Testis (tissue), 2 donors: ENCODE data around the gene PXMP2.

Source experiments
- POLR2A ChIP-seq: fragments of 450-650 bp; IDR thresholded peaks from one replicate; pipeline ENCODE4 v1.6.1; 2017; ENCODE audit warnings: antibody characterized with exemption, mild to moderate bottlenecking, moderate library complexity
- TF ChIP-seq, protein P1 (sequence below), 3 experiments: fragments of 450-650 bp in 2 of 3; fragments of 200-600 bp in 1 of 3; sonication (generic) in 1 of 3; IDR thresholded peaks; one replicate each; pipeline ENCODE4 v1.5.1; 2016 to 2019; ENCODE audit warnings: antibody characterized with exemption in 3 of 3, mild to moderate bottlenecking in 2 of 3, moderate library complexity in 1 of 3

DNA sequence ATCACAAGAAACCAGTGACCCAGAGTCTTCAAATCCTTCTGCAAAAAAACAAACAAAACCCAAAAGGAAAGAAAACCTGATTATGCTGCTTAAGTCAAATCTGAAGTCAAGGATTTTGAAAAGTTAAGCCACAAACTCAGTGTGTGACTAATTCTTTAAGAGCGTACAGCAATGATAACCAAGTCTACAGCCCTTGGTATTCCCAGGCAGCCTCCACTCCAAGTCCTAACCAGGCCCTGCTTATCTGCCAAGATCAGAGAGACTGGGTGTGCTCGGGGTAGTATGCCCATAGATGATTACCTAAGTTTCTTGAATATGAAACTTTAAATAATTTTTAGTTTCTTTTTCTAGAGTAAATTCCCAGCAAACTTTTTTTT, 36.4 kb downstream of the PXMP2 start:
- TF ChIP-seq, protein P1, sequence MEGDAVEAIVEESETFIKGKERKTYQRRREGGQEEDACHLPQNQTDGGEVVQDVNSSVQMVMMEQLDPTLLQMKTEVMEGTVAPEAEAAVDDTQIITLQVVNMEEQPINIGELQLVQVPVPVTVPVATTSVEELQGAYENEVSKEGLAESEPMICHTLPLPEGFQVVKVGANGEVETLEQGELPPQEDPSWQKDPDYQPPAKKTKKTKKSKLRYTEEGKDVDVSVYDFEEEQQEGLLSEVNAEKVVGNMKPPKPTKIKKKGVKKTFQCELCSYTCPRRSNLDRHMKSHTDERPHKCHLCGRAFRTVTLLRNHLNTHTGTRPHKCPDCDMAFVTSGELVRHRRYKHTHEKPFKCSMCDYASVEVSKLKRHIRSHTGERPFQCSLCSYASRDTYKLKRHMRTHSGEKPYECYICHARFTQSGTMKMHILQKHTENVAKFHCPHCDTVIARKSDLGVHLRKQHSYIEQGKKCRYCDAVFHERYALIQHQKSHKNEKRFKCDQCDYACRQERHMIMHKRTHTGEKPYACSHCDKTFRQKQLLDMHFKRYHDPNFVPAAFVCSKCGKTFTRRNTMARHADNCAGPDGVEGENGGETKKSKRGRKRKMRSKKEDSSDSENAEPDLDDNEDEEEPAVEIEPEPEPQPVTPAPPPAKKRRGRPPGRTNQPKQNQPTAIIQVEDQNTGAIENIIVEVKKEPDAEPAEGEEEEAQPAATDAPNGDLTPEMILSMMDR (IDR thresholded peaks at IDR 0.05), result no peak
- no peak for TF ChIP-seq POLR2A
